ENCODE results near the gene SLC4A9.
A peak's percentile ranks its signal among the peaks of the same experiment; 100 is the strongest.

SLC4A9 gene

DNA sequence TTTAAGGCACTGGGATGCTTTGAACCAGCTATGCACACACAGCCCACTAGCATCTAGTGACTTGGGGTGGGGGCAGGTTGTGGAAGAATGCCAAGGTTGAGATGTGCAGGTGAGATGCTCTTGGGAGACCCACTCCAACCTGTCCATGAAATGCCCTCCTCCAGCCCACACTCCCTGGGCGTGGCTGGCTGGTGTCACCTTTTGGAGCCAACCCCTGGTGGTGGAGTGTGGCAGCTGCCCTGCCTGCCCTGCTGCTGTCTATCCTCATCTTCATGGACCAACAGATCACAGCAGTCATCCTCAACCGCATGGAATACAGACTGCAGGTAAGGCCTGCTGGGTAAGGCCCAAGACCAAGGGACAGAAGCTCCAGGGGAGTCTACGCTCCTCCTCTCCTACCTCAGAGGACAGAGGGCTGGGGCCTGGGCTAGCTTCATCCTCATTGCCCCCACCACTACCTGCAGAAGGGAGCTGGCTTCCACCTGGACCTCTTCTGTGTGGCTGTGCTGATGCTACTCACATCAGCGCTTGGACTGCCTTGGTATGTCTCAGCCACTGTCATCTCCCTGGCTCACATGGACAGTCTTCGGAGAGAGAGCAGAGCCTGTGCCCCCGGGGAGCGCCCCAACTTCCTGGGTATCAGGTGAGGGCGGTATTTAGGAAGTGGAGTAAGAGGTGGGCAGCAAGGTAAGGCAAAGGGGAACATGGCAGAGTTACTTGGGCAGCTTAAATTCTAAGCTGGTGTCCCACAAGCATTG, 7.4 kb downstream of the SLC4A9 start:
- H3K9me2 ChIP-seq (replicated peaks; ENCODE audit: insufficient read depth, low read length), result no peaks in the 10 kb centered on the region
- no peaks in the 10 kb centered on the region for H3F3A ChIP-seq (ENCODE audit: insufficient read depth)
- H3K36me3 ChIP-seq (ENCODE audit: low read length), result no peaks in the 10 kb centered on the region
- H3K27me3 ChIP-seq (ENCODE audit: low read length), result no peaks in the 10 kb centered on the region
- no peak overlapping the region for H3K27ac ChIP-seq (ENCODE audit: low read depth, low read length)
- no peaks in the 10 kb centered on the region for H4K20me1 ChIP-seq (ENCODE audit: low read depth, low read length)
- H3K4me2 ChIP-seq (ENCODE audit: low read depth, low read length, poor library complexity, severe bottlenecking), result no peak overlapping the region
- H3K79me2 ChIP-seq (ENCODE audit: insufficient read depth, low read length), result no peaks in the 10 kb centered on the region
- TF ChIP-seq EZH2phosphoT487 (conservative IDR thresholded peaks at IDR 0.05; ENCODE audit: low read length) (no peak), CTCF (IDR thresholded peaks at IDR 0.05; ENCODE audit: insufficient read depth, low read length, poor library complexity, severe bottlenecking) (no peak)
- no peak overlapping the region for H3K9ac ChIP-seq (ENCODE audit: low read length)
- H3K9me3 ChIP-seq (ENCODE audit: insufficient read depth, low read length), result no peaks in the 10 kb centered on the region
- H3K4me3 ChIP-seq (ENCODE audit: insufficient read depth, low read length, poor library complexity, severe bottlenecking), result no peak overlapping the region
- no peak overlapping the region for H2AFZ ChIP-seq (ENCODE audit: low read depth, low read length, severe bottlenecking)

GRCh38 chr5:140371356-140372151, 11.6 kb downstream of the SLC4A9 start:
- H3K9ac ChIP-seq (ENCODE audit: low read length), result no peak overlapping the region
- no peaks in the 10 kb centered on the region for H3K9me3 ChIP-seq (ENCODE audit: insufficient read depth, low read length)
- no peaks in the 10 kb centered on the region for H3K79me2 ChIP-seq (ENCODE audit: insufficient read depth, low read length)
- no peaks in the 10 kb centered on the region; the same call in 1 of the 2 replicates for H3F3A ChIP-seq (ENCODE audit: insufficient read depth)
- no peaks in the 10 kb centered on the region for H3K36me3 ChIP-seq (ENCODE audit: low read length)
- no peak overlapping the region for H3K4me2 ChIP-seq (ENCODE audit: low read depth, low read length, poor library complexity, severe bottlenecking)
- H4K20me1 ChIP-seq (ENCODE audit: low read depth, low read length), result no peaks in the 10 kb centered on the region
- no peak overlapping the region for H3K27ac ChIP-seq (ENCODE audit: low read depth, low read length)
- no peak overlapping the region for H3K4me3 ChIP-seq (ENCODE audit: insufficient read depth, low read length, poor library complexity, severe bottlenecking)
- no peaks in the 10 kb centered on the region for H3K9me2 ChIP-seq (replicated peaks; ENCODE audit: insufficient read depth, low read length)
- no peak overlapping the region for H2AFZ ChIP-seq (ENCODE audit: low read depth, low read length, severe bottlenecking)
- H3K27me3 ChIP-seq (ENCODE audit: low read length), result no peaks in the 10 kb centered on the region
- TF ChIP-seq CTCF (IDR thresholded peaks at IDR 0.05; ENCODE audit: insufficient read depth, low read length, poor library complexity, severe bottlenecking), result no peak
- no peak for TF ChIP-seq EZH2phosphoT487 (conservative IDR thresholded peaks at IDR 0.05; ENCODE audit: low read length)

DNA sequence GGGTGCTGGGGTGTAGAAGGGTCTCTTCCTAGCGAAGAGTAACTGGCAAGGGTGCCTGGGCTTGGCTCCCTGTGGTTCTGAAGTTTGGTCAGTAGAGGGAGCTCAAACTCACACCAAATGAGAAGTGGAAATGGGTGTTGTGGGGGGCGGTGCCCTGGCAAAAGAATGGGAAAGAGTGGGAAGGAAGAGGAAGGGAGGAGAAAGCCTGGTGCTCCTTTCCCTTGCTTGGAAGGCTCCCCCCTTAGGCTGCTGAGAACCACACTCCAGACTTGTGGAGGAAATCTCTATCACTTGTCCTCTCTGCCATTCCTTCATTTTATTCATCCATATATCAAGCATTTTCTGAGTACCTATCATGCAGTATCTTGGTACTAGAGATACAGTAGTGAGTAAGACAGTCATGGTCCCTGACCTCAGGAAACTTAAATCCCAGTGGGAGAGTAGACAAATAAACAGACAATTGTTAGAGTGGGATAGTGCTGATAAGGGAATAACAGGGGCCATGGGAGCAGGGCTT, 13.0 kb downstream of the SLC4A9 start:
- Histone ChIP-seq H3F3A (ENCODE audit: insufficient read depth) (no peaks in the 10 kb centered on the region; the same call in 1 of the 2 replicates), H3K4me3 (ENCODE audit: insufficient read depth, low read length, poor library complexity, severe bottlenecking) (no peak overlapping the region), H3K9me2 (replicated peaks; ENCODE audit: insufficient read depth, low read length) (no peaks in the 10 kb centered on the region), H3K79me2 (ENCODE audit: insufficient read depth, low read length) (no peaks in the 10 kb centered on the region), H3K4me2 (ENCODE audit: low read depth, low read length, poor library complexity, severe bottlenecking) (no peak overlapping the region), H4K20me1 (ENCODE audit: low read depth, low read length) (no peaks in the 10 kb centered on the region), H3K36me3 (ENCODE audit: low read length) (no peaks in the 10 kb centered on the region), H2AFZ (ENCODE audit: low read depth, low read length, severe bottlenecking) (no peak overlapping the region), H3K27me3 (ENCODE audit: low read length) (no peaks in the 10 kb centered on the region), H3K9me3 (ENCODE audit: insufficient read depth, low read length) (no peaks in the 10 kb centered on the region), H3K27ac (ENCODE audit: low read depth, low read length) (no peak overlapping the region), H3K9ac (ENCODE audit: low read length) (no peak overlapping the region)
- TF ChIP-seq EZH2phosphoT487 (conservative IDR thresholded peaks at IDR 0.05; ENCODE audit: low read length), result no peak
- peak; percentile 69 for TF ChIP-seq CTCF (IDR thresholded peaks at IDR 0.05; ENCODE audit: insufficient read depth, low read length, poor library complexity, severe bottlenecking)

Measured in SU-DHL-6 (cell line).